NCI-H128 (cell line): ENCODE results near the gene PRL.

Source experiments
- DNase-seq: peaks from one replicate; lab custom pipeline; 2025; ENCODE audit not compliant: unreplicated experiment; lab: John Stamatoyannopoulos, UW

The PRL gene

DNA sequence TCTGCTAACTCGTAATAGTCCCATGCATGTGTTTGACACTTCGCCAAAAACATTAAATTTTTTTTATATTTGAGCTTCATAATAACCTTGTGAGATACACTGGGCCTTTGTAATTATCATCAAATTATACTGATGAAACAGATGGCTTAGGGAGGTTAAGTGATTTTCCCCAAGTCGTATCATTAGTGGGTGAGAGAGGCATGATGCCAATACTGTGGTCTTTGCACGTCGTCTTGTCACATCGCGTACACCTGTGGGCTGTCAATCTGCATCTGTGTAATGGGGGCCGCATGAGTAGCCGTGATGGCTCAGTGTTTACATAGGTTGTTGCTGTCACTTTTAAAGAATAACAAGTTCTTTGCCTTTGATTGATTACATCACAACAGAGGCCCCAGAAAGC, 1.7 kb downstream of the PRL start:
- DNase-seq: no peak

DNA sequence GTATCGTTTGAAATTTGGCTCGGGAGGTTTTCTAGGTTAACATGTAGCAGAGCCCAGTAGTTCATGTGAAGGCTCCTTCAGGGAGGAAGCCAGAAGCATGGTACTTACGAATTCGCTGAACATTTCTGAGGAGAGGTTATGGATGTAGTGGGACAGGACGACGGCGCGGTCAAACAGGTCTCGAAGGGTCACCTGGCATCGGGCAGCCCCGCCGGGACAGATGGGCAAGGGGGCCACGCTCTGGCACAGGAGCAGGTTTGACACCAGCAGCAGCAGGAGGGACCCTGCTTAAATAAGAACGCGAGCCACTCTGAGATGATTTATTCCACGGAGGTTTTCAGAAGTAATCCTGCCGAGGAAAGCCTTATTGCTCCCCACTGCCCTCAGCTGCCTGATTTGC, 2.5 kb downstream of the PRL start:
- DNase-seq: no peak

DNA sequence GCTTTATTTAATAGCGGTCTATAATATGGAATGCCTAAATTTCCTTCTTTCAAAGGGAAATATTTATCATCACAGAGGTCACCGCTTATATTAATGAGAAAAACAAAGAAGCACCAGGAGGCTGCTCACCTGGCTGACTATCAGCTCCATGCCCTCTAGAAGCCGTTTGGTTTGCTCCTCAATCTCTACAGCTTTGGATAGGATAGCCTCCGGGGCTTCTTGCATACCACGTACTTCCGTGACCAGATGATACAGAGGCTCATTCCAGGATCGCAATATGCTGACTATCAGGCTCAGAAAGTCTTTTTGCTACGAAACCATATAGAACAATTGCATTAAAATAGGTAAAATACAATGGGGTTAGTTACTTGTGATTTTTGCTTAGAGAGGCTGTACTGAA, 6.8 kb downstream of the PRL start:
- no peak for DNase-seq

DNA sequence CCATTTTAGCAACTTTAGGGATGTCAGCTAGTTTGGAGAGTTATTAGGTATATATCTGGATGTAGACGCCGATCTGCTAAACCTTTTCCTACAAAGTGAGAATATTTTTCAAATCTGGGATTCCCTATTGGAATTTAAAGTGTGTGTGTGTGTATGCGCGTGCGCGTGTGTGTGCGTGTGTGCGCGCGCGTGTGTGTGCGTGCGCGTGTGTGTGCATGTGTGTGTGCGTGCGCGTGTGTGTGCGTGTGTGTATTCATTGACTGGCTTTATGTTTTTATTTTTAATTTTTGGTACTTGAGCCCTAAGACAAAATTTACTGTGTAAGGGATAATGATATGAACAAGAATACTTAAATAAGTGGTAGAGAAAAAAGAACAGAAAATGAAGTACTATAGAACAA, 8.1 kb downstream of the PRL start:
- no peak for DNase-seq

DNA sequence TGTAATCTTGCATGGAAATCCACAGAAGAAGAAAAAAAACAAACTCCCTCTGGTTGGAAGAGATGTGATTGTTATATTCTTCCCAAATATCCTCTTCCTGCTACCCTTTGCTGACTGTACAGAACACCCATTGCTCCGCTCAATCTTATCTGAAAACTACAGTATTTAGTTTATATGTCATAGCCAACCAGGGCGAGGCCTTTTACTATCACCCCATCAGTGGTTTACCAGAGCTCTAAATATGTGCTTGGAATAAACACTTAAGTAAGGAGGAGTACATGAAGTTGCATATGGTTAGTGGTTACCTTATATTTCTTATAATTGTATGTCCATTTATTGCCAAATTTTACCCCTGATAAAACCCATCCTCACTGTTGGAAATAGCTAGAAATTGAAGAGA, 12.2 kb downstream of the PRL start:
- no peak for DNase-seq

DNA sequence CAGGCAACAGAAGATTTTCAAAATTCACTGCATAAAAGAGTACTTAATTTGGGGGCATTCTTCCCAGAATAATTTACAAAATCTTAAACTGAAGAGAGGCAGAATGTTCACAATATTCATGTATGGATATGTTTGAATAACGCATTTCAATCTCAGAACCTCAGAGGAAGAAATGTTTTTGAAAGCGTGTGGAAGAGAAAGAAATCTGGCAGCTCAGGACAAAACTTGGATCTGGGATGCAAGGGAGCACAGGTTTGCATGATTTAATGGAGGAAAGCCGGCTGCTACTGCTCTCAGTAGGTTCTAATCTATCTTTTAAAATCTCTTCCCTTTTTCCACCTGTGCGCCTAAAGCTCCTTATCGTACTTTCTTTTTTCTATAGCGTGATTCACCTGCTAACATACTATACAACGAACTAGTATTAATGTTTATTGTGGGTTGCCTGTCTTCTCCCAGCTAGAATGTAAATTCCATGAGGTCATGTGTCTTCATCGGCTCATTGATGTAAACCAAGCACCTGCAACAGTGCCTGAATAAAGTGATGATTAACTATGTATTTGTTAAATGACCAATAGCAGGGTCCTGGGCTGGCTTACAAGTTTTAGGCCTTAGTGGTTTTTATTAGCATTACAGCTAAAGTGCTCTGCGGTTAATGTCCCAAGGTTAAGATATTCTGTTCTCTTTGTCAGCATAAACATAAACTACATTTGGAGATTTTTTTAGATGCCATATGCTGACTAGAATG, 15.3 kb downstream of the PRL start:
- DNase-seq: no peak

DNA sequence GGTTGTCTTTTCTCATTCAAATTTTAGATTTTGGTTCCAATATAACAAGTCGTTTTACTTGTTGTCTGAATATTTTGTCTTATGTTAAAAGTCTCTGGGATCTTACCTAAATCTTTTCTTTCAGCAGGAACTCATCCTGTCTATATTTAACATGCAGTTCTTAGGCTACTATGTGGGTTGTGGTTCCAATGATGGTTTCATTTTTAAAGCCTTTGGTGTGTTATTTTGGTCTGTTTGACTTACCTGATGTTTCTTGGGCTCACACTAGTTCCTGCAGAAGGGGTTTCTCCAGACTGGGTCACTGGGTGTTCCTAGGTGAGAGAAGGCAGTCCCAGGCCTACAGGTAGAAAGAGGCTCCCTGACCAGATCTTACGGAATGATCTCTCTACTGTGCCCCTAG, 17.4 kb downstream of the PRL start:
- DNase-seq: no peak

DNA sequence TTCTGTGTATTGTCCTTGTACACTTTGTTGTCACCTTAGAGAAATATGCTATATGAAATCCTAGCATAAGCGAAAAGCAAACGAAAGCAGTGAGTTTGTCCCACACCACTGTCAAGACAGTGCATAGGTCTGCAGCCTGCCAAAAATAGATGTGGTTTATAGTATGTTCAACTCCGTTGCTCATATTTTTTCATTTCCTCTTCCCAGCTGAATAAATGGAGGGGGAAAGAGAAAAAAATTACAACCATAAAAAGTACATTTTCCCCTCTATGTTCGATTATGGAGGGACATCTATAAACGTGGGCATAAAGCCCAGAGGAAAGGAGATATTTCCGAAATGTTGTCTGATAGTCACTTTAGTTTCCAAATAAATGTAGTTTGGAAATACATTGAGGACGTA, 25.8 kb downstream of the PRL start:
- no peak for DNase-seq

DNA sequence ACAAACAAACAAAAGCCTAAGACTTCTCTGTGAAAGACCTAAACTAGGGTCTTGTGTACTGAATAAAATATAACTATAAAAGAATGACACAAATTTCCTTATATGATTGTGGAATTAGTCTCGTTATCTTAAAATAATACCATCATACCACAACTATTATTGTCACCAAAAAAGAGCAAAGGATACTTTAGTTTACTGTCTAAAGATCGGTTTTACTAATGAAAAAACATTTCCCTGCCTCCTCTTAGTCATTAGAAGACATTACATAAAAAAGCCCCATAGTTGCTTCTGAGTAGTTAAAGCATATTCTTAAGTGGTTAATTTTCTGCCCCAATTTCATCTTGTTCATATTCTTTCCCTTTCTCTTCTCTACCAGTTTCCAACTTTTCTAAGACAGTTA, 33.1 kb downstream of the PRL start:
- DNase-seq: no peak

DNA sequence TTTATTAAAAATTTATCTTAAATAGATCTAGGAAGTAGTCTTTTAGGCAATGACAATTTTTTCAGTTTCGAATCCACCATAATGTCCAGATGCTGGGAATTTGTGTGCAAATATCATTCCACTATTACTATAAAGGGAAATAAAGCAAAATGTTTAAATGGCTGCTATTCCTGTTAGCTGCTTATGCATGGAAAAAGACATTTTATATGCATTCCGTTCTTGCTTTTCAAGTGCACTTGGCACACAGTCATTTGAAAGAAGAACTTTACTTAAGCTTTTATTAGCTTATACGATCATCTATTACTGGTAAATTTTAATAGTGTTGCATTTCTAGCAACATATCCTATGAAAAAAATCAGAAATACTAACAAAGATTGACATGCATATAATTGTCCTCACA, 42.0 kb downstream of the PRL start:
- DNase-seq: no peak

DNA sequence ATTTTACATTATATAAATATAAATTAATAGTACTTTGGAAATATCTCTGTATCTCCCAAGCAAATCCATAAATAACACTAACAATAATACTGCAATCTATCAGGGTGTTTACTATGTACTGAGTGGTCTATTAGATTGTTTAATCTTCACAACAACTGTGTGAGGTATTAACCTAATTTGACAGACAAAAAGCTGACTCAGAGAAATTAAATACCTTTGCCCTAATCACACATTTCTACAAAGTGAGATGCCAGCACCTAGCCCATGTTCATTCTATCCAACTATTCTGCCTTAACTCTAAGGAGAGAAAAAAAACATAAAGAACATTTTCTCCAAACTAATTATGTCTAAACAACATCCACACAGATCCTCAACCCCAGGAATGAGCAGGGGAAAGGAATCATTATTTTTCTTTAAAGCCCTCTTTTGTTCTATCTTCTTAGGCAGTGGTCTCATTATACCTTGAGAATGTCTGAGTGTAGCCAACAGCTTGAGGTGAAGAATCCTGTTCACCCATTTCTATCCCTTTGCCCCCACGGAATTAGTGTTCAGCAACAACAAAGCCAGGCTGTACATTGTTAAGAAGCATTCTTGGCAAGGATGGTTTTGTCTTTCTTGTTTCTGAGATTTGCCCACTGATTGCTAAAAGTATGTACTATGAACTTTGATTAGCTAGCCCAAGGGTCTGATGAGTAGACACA, 42.7 kb downstream of the PRL start:
- DNase-seq: no peak

DNA sequence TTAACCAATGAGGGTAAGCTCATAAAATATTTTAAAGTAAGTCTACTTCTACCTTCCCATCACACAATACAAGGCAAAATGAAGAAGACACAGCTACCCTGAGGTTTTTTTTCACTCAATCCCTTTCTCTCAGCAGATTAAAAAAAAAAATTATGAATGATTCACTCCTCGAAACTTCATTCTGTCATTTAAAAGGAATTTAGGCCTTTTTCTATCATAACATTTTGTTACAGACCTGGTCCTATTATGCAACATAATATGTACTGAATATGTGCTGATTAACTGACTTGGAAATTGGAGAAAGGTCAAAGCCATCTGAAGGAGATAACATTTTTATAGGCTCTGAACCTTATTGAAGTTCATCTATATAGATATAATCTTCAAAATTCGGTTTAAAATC, 45.5 kb downstream of the PRL start:
- DNase-seq: no peak

DNA sequence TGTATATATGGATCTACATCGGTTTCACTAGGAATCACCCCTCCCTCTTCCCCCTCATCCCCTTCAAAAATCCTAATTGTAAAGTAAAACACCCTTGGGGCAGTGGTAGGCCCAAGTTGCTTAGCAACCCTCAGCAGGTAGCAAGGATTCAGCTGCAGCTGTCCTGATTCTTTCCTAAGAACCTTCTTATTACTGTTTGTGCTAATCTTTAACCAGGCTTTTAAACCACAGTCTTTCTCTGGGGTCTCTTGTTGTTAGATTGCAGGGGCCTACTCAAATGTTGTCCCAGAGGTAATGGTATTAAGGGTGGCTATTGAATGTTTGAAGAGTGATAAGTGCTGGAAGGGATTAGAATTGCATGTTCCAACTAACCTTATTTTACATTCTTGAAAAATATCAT, 46.4 kb downstream of the PRL start:
- DNase-seq: peak; percentile 60

DNA sequence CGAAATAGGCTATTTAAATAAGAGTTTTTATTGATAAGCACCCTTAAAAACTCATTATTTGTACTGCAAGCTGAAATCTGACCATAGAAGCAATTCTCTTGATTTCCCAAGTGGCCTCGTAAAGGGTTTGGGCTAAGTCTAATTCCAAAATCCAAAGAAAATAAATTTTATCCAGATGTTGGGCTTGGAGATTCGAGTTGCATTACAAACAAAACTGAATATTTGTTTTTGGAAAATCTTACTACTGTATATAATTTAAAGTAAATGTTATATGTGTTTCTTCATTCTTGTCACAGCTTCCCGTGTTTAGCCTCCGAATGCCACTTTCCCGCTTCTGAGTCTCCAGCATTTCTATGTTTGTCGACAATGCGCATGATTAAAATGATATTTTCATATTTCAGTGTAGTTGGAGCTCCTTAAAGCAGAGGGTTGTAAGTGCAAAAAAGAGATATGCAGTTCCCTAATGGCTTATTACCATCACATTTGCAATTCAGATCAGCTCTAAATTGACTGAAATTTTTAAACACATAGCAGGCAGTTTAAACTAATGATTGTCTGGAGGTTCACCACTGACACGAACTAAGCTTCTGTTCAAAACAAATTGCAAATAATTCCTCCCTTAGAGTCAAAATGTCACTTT, 47.0 kb downstream of the PRL start:
- DNase-seq: no peak

DNA sequence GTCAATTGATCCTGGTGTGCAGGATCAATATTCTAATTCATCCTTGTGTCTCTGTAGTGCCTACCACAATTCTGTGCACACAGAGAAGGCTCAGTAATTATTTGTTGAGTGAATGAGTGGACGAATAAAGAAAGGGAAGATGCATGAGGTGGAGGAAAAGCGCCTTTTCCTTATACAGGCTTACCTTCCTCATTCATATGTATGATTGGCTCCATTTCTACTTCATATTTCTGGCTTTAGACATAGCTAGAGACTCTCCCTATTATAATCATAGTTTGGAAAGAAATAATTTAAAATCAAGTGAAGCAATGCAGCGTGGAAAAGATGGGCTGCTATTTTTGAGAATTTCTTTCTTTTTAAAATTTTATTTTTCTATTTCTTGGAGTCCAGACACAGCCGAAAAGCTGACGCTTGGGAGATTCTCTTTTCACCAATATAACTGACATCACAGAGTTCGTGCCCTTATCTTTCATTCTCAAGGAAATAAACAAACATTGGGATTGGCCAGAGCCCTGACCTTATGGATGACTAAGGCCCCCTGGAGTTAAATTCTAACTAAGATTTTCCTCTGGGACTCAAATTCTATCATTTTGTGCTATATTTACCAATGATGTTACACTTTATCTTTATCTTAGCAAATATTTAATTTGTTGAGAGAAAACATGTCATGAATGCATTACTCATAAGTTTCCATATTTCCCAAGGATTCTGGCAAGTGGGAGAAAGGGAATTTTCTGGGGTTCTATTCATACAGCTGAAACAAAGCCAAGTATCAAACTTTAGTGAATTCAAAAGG, 48.1 kb downstream of the PRL start:
- no peak for DNase-seq

DNA sequence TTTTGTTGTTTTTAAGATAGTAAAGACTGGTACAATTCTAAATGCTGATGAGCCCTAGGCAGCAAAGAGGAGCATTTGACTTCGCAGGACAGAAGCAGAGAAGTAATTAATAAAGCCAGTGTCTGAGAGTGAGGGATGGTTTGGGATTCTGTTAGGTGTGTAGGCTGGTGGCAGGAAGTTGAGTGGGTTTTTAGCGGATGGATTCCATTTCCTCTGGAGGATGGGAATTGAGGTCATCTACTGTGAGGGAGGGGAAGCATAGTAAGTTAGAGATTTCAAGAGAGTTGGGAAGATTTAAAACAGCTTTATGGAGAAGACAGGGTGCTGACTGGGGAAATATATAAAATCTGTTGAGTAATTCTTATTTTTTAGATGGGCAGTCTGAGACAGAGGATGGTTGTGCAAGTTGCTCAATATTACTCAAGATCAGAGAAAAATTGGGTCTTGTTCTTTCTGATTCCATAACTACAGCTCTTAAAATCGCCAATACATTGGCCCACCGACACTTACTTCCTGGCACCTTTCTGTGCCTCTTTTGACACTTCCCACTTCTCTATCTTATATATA, 48.8 kb downstream of the PRL start:
- DNase-seq: no peak

DNA sequence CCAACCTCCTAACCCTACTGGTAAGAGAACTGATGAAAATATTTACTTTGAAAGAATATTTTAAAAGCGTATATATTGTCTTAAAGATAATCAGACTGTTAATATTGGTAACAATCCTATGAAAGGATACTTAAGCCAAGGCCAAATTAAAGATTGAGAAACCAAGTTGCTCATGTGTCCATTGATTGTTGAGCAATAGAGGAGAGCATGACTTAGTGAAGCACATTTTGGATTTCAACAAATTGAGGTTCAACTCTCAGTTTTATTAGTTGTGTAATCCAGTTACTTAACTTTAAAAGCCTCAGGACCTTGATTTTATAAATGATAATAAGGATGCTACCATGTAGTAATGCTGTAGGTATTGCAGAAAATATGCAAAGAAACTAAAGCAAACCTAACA, 56.8 kb downstream of the PRL start:
- DNase-seq: no peak

DNA sequence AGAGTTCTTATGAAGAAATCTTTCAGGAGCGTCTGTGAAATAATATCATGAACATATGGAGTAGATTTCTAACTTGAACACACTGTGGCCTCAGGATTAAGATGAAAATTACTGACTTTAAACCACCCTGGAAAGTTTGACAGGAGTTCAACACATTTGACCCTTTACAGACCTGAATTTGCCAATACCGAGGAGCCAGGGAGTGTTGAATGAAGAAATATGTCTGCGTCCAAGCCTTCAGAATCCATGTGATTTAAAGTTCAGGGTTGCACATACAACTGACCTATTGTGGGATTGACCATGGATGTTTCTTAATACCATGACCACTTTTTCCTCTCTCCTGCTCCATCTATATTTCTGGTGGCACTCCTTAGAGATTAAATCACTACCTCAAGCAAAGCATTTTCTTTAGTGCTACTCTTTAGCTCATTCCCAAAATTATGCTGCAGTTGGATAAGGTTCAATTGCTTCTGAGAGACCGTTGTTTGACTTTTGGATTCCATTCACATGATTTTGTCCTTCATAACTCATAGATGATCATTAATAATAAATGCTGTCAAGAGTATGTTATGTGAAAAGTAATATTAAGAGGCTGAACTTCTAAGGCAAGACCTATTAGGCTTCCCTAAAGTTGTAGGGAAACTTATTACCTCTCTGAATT, 57.4 kb downstream of the PRL start:
- no peak for DNase-seq

DNA sequence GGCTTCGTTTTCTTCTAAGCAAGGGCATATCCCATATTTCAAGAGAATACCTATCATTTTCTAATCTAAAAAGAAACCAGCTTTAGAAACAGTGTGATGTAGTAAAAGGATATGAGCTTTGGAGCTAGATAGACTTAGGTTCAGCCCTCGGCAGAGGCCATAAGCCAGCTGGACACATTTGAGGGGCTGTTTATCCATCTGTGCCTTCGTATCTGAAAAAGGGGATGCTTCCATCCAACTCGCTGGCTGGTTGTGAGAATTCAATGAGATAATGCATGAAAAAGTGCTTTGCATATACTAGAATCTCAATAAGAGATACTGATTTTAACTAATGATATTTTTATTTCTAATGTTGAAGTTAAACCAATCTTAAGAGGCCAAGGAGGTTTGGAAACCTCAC, 58.0 kb downstream of the PRL start:
- DNase-seq: no peak

DNA sequence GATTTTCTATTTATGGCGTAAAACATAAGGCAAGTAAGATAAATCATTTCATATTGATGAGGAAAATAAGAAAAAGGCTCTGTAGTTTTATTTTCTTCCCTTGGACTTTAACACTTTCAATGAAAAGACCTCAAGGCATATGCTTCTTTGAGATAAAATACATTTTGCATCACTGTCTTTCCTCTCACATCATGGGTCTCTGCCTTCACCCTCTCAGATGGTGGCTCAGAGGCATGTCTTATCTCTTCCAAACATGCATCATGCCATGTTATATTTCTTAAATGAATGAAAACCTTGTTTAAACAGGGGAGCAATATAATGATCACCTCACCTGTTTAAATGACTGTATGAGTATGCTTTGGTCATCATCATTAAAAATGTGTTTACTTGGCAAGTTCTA, 59.3 kb downstream of the PRL start:
- no peak for DNase-seq
